Measurements from ENCODE around the gene PKP4.

Gene PKP4

DNA sequence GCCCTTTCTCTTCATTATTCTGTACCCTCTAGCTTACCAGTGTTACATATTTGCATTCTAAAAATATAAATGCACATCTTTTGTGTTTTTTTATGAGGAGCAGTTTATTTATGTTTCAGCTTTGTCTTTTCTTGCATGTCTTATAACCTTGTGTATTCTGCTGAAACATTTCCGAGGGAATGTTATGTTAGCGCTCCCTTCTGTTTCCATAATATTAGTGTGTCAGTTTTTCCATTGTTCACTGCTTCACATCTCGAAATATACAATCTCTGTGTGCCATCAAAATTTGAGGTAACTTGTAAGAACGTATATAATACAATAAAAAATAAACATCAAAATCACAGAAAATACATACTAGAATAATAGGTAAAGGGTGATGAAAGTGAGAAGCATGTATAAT, 153.3 kb downstream of the PKP4 start:
- Histone ChIP-seq H3K9me3 (ENCODE audit: low read length) (no peaks in the 10 kb centered on the region), H3K27me3 (ENCODE audit: control insufficient read depth in 1 of 2, insufficient read depth in 2 of 2, low read length in 2 of 2) (no peaks in the 10 kb centered on the region), H3K36me3 (ENCODE audit: insufficient read depth, low read length) (no peaks in the 10 kb centered on the region), H3K27ac (ENCODE audit: low read depth, low read length) (no peak overlapping the region), H3K4me1 (ENCODE audit: insufficient read depth, low read length) (no peaks in the 10 kb centered on the region), H3K4me3 (ENCODE audit: low read depth in 1 of 2, low read length in 2 of 2) (no peak overlapping the region), H3K9ac (ENCODE audit: low read length) (no peak overlapping the region)

DNA sequence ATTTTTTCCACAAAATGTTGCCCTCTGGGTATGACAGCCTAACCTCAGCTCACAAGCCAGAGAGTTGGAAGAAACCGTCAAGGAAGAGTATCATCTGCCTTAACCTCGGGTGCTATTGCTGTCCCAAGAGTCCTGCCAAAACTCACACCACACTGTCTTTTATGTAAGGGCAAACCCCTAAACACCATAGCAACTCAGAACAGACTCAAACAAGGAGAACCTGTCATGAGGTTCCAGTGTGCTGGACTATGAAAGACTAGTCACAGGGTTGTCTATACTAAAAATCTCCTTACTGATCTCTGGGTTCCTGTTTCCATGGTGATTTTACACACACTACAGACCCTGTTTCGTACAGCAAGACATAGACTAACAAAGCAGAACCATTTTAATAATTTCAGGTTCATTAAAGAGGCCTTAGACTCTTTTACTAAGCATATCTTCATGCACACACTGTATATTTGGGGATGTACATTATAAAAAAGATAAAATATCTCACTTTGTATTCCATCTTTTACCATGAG, 159.8 kb downstream of the PKP4 start:
- H3K4me3 ChIP-seq (ENCODE audit: low read depth in 1 of 2, low read length in 2 of 2): no peak overlapping the region
- no peak overlapping the region for H3K9ac ChIP-seq (ENCODE audit: low read length)
- no peaks in the 10 kb centered on the region for H3K4me1 ChIP-seq (ENCODE audit: insufficient read depth, low read length)
- no peaks in the 10 kb centered on the region for H3K9me3 ChIP-seq (ENCODE audit: low read length)
- H3K27ac ChIP-seq (ENCODE audit: low read depth, low read length): no peak overlapping the region
- no peaks in the 10 kb centered on the region for H3K27me3 ChIP-seq (ENCODE audit: control insufficient read depth in 1 of 2, insufficient read depth in 2 of 2, low read length in 2 of 2)
- H3K36me3 ChIP-seq (ENCODE audit: insufficient read depth, low read length): no peaks in the 10 kb centered on the region

- Histone ChIP-seq H3K4me1 (ENCODE audit: insufficient read depth, low read length) (no peaks in the 10 kb centered on the region), H3K9ac (ENCODE audit: low read length) (no peak overlapping the region), H3K9me3 (ENCODE audit: low read length) (no peaks in the 10 kb centered on the region), H3K27me3 (ENCODE audit: control insufficient read depth in 1 of 2, insufficient read depth in 2 of 2, low read length in 2 of 2) (no peaks in the 10 kb centered on the region), H3K4me3 (ENCODE audit: low read depth in 1 of 2, low read length in 2 of 2) (no peak overlapping the region), H3K27ac (ENCODE audit: low read depth, low read length) (no peak overlapping the region), H3K36me3 (ENCODE audit: insufficient read depth, low read length) (peaks cover 7% of the 10 kb centered on the region)
These were observed 162.2 kb downstream of the PKP4 start for GRCh38 chr2:158618891-158619490.

DNA sequence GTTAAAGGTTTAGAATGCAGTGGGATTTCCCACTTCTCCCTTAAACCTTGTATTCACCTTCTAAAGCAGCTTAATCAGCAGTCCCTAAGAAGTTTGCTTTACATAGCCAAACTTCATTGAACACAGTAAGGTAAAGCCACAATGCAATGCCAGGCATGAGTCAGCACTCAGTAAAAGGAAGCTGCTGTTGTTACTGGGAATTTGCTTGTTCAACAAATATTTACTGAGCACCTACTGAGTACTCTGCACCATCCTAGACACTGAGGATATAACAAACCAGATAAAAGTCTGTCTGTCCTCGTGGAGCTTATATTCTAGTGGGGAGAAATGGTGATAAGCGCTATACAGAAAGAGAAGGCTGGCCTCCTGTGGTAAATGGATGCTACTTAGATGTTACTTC, 162.7 kb downstream of the PKP4 start:
- Histone ChIP-seq H3K27ac (ENCODE audit: low read depth, low read length) (no peak overlapping the region), H3K36me3 (ENCODE audit: insufficient read depth, low read length) (peaks cover 7% of the 10 kb centered on the region)

DNA sequence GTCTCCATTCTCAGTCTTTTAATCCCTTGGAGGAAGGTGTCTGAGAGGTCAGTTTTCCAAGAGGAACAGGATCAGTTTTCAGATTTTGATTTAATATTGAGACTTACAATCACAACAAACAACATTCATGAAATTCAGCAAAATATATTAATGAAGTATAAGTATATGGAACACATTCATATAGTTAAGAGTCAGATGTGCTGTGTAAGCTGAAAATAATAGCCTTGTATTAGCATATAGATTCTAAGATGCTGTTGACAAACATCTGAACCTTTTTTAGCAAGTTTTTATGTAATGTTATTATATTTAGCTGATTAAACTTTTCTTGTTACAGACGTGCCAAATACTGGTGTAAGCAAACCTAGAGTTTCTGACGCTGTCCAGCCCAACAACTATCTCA, 163.9 kb downstream of the PKP4 start:
- Histone ChIP-seq H3K4me3 (ENCODE audit: low read depth in 1 of 2, low read length in 2 of 2) (no peak overlapping the region), H3K36me3 (ENCODE audit: insufficient read depth, low read length) (peaks cover 11% of the 10 kb centered on the region), H3K4me1 (ENCODE audit: insufficient read depth, low read length) (no peaks in the 10 kb centered on the region), H3K27me3 (ENCODE audit: control insufficient read depth in 1 of 2, insufficient read depth in 2 of 2, low read length in 2 of 2) (no peaks in the 10 kb centered on the region), H3K9me3 (ENCODE audit: low read length) (no peaks in the 10 kb centered on the region), H3K27ac (ENCODE audit: low read depth, low read length) (no peak overlapping the region), H3K9ac (ENCODE audit: low read length) (no peak overlapping the region)

More for the DNA sequence above, 162.7 kb downstream of the PKP4 start:
- Histone ChIP-seq H3K4me1 (ENCODE audit: insufficient read depth, low read length) (no peaks in the 10 kb centered on the region), H3K27me3 (ENCODE audit: control insufficient read depth in 1 of 2, insufficient read depth in 2 of 2, low read length in 2 of 2) (no peaks in the 10 kb centered on the region), H3K4me3 (ENCODE audit: low read depth in 1 of 2, low read length in 2 of 2) (no peak overlapping the region), H3K9me3 (ENCODE audit: low read length) (no peaks in the 10 kb centered on the region), H3K9ac (ENCODE audit: low read length) (no peak overlapping the region)

GRCh38 chr2:158624071-158624667, 167.4 kb downstream of the PKP4 start:
- H3K36me3 ChIP-seq (ENCODE audit: insufficient read depth, low read length): peaks cover 11% of the 10 kb centered on the region
- H3K9ac ChIP-seq (ENCODE audit: low read length): no peak overlapping the region
- no peaks in the 10 kb centered on the region for H3K4me1 ChIP-seq (ENCODE audit: insufficient read depth, low read length)
- no peak overlapping the region for H3K4me3 ChIP-seq (ENCODE audit: low read depth in 1 of 2, low read length in 2 of 2)
- H3K27me3 ChIP-seq (ENCODE audit: control insufficient read depth in 1 of 2, insufficient read depth in 2 of 2, low read length in 2 of 2): no peaks in the 10 kb centered on the region
- no peaks in the 10 kb centered on the region for H3K9me3 ChIP-seq (ENCODE audit: low read length)
- H3K27ac ChIP-seq (ENCODE audit: low read depth, low read length): no peak overlapping the region

DNA sequence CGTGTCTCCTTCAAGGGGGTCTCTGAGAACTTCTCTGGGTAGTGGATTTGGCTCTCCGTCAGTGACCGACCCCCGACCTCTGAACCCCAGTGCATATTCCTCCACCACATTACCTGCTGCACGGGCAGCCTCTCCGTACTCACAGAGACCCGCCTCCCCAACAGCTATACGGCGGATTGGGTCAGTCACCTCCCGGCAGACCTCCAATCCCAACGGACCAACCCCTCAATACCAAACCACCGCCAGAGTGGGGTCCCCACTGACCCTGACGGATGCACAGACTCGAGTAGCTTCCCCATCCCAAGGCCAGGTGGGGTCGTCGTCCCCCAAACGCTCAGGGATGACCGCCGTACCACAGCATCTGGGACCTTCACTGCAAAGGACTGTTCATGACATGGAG, 168.2 kb downstream of the PKP4 start:
- Histone ChIP-seq H3K27ac (ENCODE audit: low read depth, low read length) (no peak overlapping the region), H3K9me3 (ENCODE audit: low read length) (no peaks in the 10 kb centered on the region), H3K27me3 (ENCODE audit: control insufficient read depth in 1 of 2, insufficient read depth in 2 of 2, low read length in 2 of 2) (no peaks in the 10 kb centered on the region), H3K36me3 (ENCODE audit: insufficient read depth, low read length) (peaks cover 11% of the 10 kb centered on the region), H3K4me3 (ENCODE audit: low read depth in 1 of 2, low read length in 2 of 2) (no peak overlapping the region), H3K9ac (ENCODE audit: low read length) (no peak overlapping the region), H3K4me1 (ENCODE audit: insufficient read depth, low read length) (no peaks in the 10 kb centered on the region)

- Histone ChIP-seq H3K27ac (ENCODE audit: low read depth, low read length) (no peak overlapping the region), H3K4me1 (ENCODE audit: insufficient read depth, low read length) (no peaks in the 10 kb centered on the region), H3K36me3 (ENCODE audit: insufficient read depth, low read length) (peaks cover 10% of the 10 kb centered on the region), H3K4me3 (ENCODE audit: low read depth in 1 of 2, low read length in 2 of 2) (no peak overlapping the region), H3K9ac (ENCODE audit: low read length) (no peak overlapping the region), H3K9me3 (ENCODE audit: low read length) (no peaks in the 10 kb centered on the region), H3K27me3 (ENCODE audit: control insufficient read depth in 1 of 2, insufficient read depth in 2 of 2, low read length in 2 of 2) (no peaks in the 10 kb centered on the region)
These were observed 172.4 kb downstream of the PKP4 start for GRCh38 chr2:158629116-158629515.

- no peaks in the 10 kb centered on the region for H3K27me3 ChIP-seq (ENCODE audit: control insufficient read depth in 1 of 2, insufficient read depth in 2 of 2, low read length in 2 of 2)
- H3K36me3 ChIP-seq (ENCODE audit: insufficient read depth, low read length): peaks cover 6% of the 10 kb centered on the region
- no peaks in the 10 kb centered on the region for H3K4me1 ChIP-seq (ENCODE audit: insufficient read depth, low read length)
- H3K27ac ChIP-seq (ENCODE audit: low read depth, low read length): no peak overlapping the region
- no peak overlapping the region for H3K4me3 ChIP-seq (ENCODE audit: low read depth in 1 of 2, low read length in 2 of 2)
- H3K9ac ChIP-seq (ENCODE audit: low read length): no peak overlapping the region
- H3K9me3 ChIP-seq (ENCODE audit: low read length): no peaks in the 10 kb centered on the region
These were observed 176.5 kb downstream of the PKP4 start for GRCh38 chr2:158633261-158633660.

DNA sequence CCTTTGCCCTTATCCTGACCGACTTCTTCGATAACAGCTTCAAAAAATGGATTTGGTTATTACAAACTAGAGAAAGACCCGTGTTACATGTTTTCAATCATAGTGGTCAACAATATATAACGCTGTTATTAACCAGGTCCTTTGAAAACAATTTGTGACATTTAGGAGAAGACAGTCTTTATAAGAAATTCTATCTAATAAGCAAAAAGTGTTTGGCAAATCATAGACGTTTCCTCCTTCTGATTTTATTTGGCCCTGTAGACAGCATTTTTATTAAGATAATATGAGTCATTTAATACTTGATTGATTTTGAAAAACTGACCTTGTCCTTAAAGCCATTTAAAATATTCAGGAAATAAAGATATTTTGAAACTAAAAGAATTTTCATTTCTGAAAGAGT, 177.9 kb downstream of the PKP4 start:
- H3K27me3 ChIP-seq (ENCODE audit: control insufficient read depth in 1 of 2, insufficient read depth in 2 of 2, low read length in 2 of 2): no peaks in the 10 kb centered on the region

DNA sequence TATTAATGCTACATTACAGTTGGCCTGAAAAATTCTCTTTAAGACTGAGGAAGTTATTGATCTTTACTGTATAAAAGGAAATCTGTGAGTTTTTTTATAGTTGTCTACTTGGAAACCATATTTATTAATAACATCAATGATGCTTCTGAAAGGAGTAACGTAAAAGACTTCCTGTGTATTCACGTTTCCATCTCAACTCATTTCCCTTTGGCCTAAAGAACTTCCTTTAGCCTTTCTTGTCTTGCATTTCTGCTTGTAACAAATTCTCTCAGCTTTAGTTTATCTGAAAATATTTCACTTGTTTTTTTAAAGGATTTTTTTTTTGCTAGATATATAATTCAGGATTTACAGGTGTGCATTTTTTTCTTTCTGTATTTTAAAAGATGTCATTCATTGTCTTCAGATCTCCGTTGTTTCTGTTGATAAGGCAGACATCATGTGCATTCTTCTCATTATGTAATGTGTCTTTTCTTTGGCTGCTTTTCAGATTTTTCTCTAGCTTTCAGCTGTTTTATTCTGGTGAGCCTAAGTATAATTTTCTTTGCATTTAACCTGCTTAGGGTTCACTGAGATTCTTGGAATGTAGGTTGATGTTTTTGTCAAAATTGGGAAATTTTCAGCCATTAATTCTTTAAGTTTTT, 179.3 kb downstream of the PKP4 start:
- Histone ChIP-seq H3K4me1 (ENCODE audit: insufficient read depth, low read length) (no peaks in the 10 kb centered on the region), H3K27me3 (ENCODE audit: control insufficient read depth in 1 of 2, insufficient read depth in 2 of 2, low read length in 2 of 2) (no peaks in the 10 kb centered on the region), H3K9me3 (ENCODE audit: low read length) (no peaks in the 10 kb centered on the region), H3K4me3 (ENCODE audit: low read depth in 1 of 2, low read length in 2 of 2) (no peak overlapping the region), H3K36me3 (ENCODE audit: insufficient read depth, low read length) (peaks cover 10% of the 10 kb centered on the region), H3K9ac (ENCODE audit: low read length) (no peak overlapping the region), H3K27ac (ENCODE audit: low read depth, low read length) (no peak overlapping the region)

More for the DNA sequence above, 177.9 kb downstream of the PKP4 start:
- Histone ChIP-seq H3K9ac (ENCODE audit: low read length) (no peak overlapping the region), H3K4me3 (ENCODE audit: low read depth in 1 of 2, low read length in 2 of 2) (no peak overlapping the region), H3K27ac (ENCODE audit: low read depth, low read length) (no peak overlapping the region), H3K36me3 (ENCODE audit: insufficient read depth, low read length) (peaks cover 10% of the 10 kb centered on the region), H3K4me1 (ENCODE audit: insufficient read depth, low read length) (no peaks in the 10 kb centered on the region), H3K9me3 (ENCODE audit: low read length) (no peaks in the 10 kb centered on the region)
